ENCODE results near the gene CHST8.

DNA sequence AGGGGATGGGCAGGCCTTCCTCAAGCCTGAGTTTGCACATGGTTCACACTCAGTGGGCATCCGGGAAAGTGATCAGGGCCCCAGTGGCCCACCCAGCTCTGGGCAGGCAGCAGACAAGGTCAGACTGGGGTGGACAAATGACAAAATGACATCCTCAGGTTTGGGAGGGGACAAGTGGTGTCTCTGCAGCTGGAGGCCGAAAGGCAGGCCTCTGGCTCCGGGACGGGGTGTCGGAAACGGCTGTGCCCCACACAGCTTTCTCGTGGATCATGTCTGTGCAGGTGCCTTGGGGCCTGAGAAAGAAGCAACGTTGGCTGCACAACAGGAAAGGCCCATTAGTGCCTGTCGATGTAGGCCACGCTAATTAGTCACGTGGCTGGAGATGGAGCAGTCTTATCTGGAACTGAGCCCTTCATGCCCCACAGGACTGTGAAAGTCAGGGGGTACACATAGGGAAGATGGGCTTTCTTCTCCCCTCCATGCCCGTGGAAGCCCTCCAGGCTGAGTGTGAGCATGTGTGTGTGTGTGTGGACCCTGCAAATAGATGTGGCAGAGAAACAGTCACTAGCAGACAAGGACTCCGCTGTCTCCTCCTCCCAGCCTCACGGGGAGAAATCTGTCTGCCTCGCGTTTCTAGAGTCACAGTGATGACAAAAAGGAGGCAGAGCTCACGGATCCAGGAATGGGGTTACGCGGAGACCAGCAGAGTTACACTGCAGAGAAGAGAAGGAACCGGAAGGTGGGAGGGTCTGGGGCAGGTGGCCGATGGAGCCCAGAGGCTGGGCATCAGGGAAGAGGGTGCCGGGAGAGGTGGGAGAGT is 44.2 kb downstream of the CHST8 start:
- TF ChIP-seq, protein P1, sequence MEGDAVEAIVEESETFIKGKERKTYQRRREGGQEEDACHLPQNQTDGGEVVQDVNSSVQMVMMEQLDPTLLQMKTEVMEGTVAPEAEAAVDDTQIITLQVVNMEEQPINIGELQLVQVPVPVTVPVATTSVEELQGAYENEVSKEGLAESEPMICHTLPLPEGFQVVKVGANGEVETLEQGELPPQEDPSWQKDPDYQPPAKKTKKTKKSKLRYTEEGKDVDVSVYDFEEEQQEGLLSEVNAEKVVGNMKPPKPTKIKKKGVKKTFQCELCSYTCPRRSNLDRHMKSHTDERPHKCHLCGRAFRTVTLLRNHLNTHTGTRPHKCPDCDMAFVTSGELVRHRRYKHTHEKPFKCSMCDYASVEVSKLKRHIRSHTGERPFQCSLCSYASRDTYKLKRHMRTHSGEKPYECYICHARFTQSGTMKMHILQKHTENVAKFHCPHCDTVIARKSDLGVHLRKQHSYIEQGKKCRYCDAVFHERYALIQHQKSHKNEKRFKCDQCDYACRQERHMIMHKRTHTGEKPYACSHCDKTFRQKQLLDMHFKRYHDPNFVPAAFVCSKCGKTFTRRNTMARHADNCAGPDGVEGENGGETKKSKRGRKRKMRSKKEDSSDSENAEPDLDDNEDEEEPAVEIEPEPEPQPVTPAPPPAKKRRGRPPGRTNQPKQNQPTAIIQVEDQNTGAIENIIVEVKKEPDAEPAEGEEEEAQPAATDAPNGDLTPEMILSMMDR (IDR thresholded peaks at IDR 0.05), result no peak
- TF ChIP-seq POLR2A (IDR thresholded peaks at IDR 0.05), result no peak
